Erythroblast (primary cell): ENCODE data around the gene ZNF467.

Experiments used
- GATA1 ChIP-seq: IDR thresholded peaks from 2 replicates; pipeline ENCODE4 v1.6.1; 2011; ENCODE audit warnings: low read depth, mild to moderate bottlenecking, control low read depth, low read length, moderate library complexity
- POLR2A ChIP-seq: IDR thresholded peaks from 2 replicates; pipeline ENCODE4 v1.6.1; 2011; ENCODE audit warnings: mild to moderate bottlenecking, low read length

- TF ChIP-seq POLR2A (no peak), GATA1 (no peak)
Measured at GRCh38 chr7:149741629-149742028, 31.8 kb downstream of the ZNF467 start.
